Muscle of arm (tissue), 14 donors: ENCODE results near the gene SMAD7. TPM values are rescaled to one million over a fixed set of nuclear protein-coding genes. Genes with fewer than 3 reads are reported as not detected.

ENCODE experiments used
- DNase-seq: peaks from one replicate; pipeline ENCODE4 v3.0.0-alpha.2; 2013
- long read RNA-seq, 11 donors: transcript quantifications; one replicate each; lab custom pipeline, GENCODE V29; 2026
- polyA plus RNA-seq, 12 donors: library from polyadenylated mRNA; unstranded; fragments of 120-200 nt; gene quantifications; one replicate each; pipeline ENCODE4 v1.2.1, GENCODE V29; 2013; ENCODE audit not compliant: insufficient read length in 12 of 12

Gene SMAD7, protein sequence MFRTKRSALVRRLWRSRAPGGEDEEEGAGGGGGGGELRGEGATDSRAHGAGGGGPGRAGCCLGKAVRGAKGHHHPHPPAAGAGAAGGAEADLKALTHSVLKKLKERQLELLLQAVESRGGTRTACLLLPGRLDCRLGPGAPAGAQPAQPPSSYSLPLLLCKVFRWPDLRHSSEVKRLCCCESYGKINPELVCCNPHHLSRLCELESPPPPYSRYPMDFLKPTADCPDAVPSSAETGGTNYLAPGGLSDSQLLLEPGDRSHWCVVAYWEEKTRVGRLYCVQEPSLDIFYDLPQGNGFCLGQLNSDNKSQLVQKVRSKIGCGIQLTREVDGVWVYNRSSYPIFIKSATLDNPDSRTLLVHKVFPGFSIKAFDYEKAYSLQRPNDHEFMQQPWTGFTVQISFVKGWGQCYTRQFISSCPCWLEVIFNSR
- polyA plus RNA-seq: 10 to 100 TPM in 9 of 12 donors, 1 to 10 TPM in 2, not detected in 1; 9.2 to 23.4 (median 11.8) TPM
- long read RNA-seq, donor 1, full-length matches to known transcripts: 9 of 9 reads
- long read RNA-seq, donor 1, partial matches to known transcripts: 0 of 9 reads
- long read RNA-seq, donor 1, other reads (novel, unspliced or antisense): 0 of 9 reads
- long read RNA-seq, donor 2: 0 reads
- long read RNA-seq, donor 3, full-length matches to known transcripts: 1 of 1 reads
- long read RNA-seq, donor 3, partial matches to known transcripts: 0 of 1 reads
- long read RNA-seq, donor 3, other reads (novel, unspliced or antisense): 0 of 1 reads
- long read RNA-seq, donor 4: 0 reads
- long read RNA-seq, donor 5, full-length matches to known transcripts: 1 of 1 reads
- long read RNA-seq, donor 5, partial matches to known transcripts: 0 of 1 reads
- long read RNA-seq, donor 5, other reads (novel, unspliced or antisense): 0 of 1 reads
- long read RNA-seq, donor 6, full-length matches to known transcripts: 2 of 2 reads
- long read RNA-seq, donor 6, partial matches to known transcripts: 0 of 2 reads
- long read RNA-seq, donor 6, other reads (novel, unspliced or antisense): 0 of 2 reads
- long read RNA-seq, donor 7: 0 reads
- long read RNA-seq, donor 8, full-length matches to known transcripts: 5 of 5 reads
- long read RNA-seq, donor 8, partial matches to known transcripts: 0 of 5 reads
- long read RNA-seq, donor 8, other reads (novel, unspliced or antisense): 0 of 5 reads
- long read RNA-seq, donor 9, full-length matches to known transcripts: 3 of 3 reads
- long read RNA-seq, donor 9, partial matches to known transcripts: 0 of 3 reads
- long read RNA-seq, donor 9, other reads (novel, unspliced or antisense): 0 of 3 reads
- long read RNA-seq, donor 10, full-length matches to known transcripts: 4 of 10 reads
- long read RNA-seq, donor 10, partial matches to known transcripts: 6 of 10 reads
- long read RNA-seq, donor 10, other reads (novel, unspliced or antisense): 0 of 10 reads
- long read RNA-seq, donor 11: 0 reads

GRCh38 chr18:48950536-48951447 lies at the start of gene SMAD7:
TSS of gene SMAD7 (minus strand) at chr18:48950965. CDS start at chr18:48950424, 541 bp downstream.
- no peak for DNase-seq

GRCh38 chr18:48999569-48999968 lies 48.8 kb upstream of the SMAD7 start:
- DNase-seq: no peak

DNA sequence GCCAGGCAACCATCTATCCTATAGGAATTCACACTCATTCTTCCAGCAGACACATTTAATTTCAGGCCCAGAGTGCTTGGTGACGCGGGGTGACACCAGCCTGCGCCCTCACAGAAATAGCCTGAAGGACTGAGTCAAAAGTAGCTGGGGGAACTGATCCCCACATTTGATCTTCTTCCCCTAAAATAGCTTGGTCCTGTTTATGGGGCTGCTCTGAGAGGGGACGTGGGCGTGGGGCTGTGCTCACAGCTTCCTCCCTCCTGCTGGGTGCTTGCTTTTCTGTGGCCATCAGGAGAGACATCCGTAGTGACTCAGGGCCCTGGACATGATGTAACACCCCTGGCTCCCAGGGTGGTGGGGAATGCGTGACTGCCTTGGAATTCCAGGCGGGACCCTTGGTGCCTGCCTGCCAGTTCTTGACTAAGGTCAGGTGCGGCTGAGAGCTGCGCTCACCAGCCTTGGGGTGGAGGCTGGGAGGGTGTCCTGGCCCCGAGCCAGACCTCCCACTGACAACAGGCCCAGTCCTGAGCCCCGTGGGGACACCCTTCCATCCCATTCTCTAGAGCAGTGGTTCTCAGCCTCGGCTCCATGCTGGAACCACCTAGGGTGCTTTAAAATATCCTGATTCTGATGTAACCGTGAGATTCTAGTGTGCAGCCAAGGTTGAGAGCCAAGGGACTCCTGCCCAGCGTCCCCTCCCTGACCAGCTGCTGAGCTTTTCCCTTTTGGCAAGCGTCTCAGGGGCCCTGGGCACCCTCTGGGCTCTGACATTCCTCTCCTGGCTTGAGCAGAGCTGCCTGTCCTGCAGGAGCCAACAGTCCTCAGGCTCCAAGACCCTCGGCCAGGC lies 47.4 kb upstream of the SMAD7 start:
- no peak for DNase-seq

DNA sequence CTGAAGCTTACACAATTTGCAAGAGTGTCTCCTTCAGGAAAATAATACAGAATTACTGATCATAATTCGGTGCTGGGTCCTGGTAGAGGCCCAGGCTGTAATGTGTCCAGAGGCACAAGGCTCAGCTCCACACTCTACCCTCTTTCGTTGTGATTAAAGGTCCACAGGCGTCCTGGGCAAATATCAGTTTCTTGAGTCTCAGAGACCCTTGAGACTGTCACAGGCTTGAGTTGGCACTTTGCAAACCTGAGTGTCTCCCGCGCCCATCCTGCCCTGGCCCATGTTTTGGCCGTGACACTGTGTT lies 46.9 kb upstream of the SMAD7 start:
- no peak for DNase-seq

DNA sequence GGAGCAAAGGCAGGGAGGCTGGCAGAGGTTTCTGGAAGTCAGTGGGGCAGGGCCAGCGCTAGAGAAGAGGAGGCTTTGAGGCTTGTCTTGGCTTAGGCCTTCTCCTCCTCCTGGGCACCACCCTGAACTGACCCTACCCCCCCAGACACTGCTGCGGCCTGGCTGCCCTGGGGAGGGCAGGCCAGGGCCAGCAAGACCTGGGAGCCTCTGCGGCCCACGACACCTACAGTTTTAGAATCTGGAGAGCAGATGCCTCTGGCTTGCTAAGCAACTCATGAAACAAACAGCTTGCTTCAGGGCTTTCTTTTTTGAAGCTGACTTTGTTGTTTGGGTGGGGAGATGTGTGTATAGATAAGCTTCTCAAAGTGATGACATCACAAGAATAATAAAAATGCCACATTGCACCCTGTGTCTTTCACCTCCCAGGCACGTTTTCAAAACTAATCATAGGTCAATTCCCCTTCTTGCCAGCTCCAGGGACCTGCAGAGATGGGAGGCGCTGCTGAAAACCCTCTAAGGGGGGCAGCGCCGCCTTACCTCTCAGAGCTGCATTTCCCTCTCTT lies 46.2 kb upstream of the SMAD7 start:
- DNase-seq: no peak

- no peak for DNase-seq
Observed at GRCh38 chr18:48996041-48996440, 45.3 kb upstream of the SMAD7 start.

DNA sequence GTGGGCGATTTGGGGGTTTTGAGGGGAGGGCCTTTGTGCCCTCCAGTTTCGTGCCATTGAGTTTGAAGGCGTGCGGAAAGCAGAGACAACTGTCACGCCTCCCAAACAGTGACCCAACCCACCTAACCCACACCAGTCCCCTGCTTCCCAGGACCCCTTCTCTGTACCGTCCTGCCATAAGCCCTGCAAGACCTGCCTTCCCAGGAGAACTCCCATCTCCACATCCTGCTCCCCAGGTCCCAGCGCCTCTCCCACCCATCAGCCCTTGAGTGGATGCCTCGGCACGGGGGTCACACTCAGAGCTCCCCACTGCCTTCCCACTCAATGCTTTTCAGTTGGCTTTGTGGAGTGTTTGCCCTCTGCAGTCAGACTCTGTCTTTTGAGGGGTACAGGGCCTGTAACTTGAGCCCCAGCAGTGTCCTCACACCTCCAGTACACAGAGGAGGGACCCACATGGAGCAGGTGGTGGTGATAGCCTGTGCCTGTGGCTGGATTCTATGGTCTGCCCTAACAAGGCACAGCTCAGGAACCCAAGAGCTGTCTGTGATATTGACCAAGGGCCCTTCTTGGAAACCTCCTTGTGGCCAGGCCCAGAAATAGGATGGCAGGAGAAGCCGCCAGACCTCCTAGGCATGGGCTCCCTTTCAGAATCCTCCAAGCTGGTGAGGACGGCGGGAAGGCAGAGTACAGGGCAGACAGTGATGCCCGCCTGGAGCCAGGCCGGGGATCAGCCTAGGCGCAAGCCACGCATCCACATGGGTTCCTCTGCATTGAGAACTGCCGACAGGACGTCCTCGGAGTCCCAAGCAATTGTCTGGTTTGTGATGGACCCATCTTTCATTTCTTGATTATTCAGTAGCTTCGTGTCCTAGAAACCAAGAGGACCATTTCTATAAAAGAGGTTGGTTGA lies 44.4 kb upstream of the SMAD7 start:
- no peak for DNase-seq

- peak; percentile 70 for DNase-seq
Observed at GRCh38 chr18:48994044-48994651, 43.4 kb upstream of the SMAD7 start.

DNA sequence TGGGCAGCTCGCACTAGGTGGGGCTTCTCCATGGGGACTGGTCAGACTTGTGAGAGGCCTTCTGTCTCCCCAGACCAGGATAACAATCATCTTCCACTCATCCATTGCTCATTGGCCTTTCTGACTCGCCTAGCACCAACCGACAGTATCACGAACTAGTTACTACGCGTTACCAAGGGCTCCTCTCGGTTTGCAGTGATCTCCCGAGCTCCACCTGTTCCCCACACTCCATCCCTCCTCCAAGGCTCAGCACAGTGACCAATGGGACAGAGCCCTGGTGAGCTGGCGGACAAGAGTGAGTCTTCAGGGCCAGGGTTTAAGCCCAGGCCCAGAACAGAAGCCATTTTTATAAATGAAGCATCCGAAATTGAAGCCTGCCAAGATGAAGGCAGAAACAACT lies 42.8 kb upstream of the SMAD7 start:
- DNase-seq: no peak

- DNase-seq: no peak
Observed at GRCh38 chr18:48992791-48993555, 42.2 kb upstream of the SMAD7 start.

DNA sequence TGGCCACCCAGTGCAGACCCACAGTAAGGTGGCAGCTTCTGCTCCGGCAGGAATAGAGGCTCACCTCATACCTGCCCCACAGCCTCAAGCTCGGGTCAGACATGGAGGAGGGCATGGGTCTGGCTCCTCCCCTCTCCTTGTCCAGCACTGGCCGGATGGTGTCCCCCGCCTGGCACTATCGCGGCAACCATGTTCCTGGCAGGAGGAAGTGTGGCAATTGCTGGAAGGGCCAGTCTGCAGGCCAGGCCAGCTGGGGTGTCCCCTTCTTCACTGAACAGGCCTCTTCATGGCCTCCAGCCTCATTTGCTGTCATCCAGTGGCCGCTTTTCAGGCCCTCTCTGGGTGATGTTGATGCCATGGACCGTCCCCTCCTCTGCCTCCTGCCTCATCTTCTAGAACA lies 41.4 kb upstream of the SMAD7 start:
- DNase-seq: no peak

DNA sequence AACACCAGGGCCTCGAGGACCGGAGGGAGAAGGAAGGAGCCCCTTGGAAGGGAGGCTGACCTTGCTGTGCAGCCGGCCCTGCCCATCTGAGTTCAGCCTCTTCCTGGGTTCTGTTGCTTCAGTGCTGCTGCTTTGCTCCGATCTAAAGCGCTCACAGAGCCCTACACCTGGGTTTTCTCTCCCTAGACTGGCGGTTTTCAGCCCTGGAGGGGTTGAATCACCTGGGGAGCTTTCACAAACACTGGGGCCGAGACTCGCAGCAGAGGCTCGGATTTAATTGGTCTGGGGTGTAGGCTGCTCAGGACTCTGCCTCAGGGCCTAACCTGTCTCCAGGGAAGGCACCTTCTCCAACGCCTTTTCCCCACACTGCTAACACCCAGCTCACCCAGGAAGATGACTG lies 40.9 kb upstream of the SMAD7 start:
- DNase-seq: no peak

- no peak for DNase-seq
Observed at GRCh38 chr18:48991319-48991660, 40.5 kb upstream of the SMAD7 start.

GRCh38 chr18:48990481-48991318 lies 39.9 kb upstream of the SMAD7 start:
- no peak for DNase-seq

DNA sequence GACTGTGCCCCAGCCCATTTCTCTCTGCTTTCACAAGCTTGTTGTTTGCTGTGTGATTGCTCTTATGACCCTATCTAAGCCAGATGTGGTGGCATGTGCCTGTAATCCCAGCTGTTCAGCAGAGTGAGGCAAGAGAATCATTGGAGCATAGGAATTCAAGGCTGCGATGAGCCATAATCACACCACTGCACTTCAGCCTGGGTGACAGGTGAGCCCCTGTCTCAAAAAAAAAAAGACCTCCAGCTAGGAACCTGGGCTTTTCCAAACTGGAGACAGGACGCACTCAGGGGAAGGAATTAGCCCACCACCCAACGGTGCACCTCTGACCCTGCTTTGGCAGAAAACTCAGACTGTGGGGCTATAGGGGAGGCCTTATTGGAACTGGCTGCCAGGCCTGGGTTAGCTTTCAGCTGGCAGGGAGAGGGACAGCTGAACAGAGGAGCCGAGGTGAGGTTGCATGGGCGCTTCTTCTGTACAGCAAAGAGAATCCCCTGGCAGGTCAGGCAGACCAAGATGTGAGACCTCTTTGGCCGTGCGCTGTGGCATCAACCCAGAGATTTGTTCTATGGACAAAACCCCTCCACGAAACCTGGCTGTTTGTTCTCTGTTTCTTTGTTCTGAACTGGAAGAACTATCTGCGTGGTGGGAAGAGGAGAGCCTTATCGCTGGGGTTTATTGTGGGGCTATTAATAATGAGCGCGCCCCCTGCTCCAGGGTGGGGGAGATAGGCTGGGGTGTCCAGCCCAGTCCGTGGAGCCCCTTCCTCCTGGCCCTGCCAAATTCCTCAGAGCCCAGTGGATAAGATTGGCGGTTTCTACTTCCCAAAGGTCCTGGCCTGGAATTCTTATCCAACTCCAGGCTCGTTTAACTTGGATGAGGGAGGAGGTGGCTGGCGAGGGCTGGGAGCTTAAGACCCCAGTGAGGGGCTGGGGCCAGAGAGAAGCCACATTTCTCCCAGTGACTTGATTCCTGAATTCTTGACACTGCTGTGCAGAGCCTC lies 38.8 kb upstream of the SMAD7 start:
- no peak for DNase-seq
